Fibroblast of mammary gland (primary cell): Measurements from ENCODE around the gene STRN4.
"Not testable (repeated sequence)": the region's sequence is repeated elsewhere in the genome, so short reads cannot be mapped to it uniquely, and the experiment has no call there.

Experiments used
- DNase-seq: peaks from one replicate; pipeline ENCODE4 v3.0.0-alpha.2; 2010; ENCODE audit warnings: low read depth
- H3K4me3 ChIP-seq: 2 replicates; pipeline ENCODE4 v1.5.1; 2011; ENCODE audit warnings: low read depth, mild to moderate bottlenecking, low read length, moderate library complexity; ENCODE audit not compliant: control insufficient read depth
- CTCF ChIP-seq: conservative IDR thresholded peaks from 2 replicates; pipeline ENCODE4 v1.5.1; 2011; ENCODE audit warnings: low read depth, low read length, inconsistent platforms; ENCODE audit not compliant: control insufficient read depth, insufficient read depth

The STRN4 gene

GRCh38 chr19:46782355-46783019, 36.2 kb upstream of the STRN4 start:
- TF ChIP-seq CTCF: no peak
- DNase-seq: no peak
- no peak overlapping the region for H3K4me3 ChIP-seq

GRCh38 chr19:46777956-46778645, 31.9 kb upstream of the STRN4 start:
- not testable (repeated sequence) for H3K4me3 ChIP-seq, DNase-seq

GRCh38 chr19:46776927-46777911, 31.0 kb upstream of the STRN4 start:
- DNase-seq: no peak
- H3K4me3 ChIP-seq: no peak overlapping the region
- TF ChIP-seq CTCF: no peak

DNA sequence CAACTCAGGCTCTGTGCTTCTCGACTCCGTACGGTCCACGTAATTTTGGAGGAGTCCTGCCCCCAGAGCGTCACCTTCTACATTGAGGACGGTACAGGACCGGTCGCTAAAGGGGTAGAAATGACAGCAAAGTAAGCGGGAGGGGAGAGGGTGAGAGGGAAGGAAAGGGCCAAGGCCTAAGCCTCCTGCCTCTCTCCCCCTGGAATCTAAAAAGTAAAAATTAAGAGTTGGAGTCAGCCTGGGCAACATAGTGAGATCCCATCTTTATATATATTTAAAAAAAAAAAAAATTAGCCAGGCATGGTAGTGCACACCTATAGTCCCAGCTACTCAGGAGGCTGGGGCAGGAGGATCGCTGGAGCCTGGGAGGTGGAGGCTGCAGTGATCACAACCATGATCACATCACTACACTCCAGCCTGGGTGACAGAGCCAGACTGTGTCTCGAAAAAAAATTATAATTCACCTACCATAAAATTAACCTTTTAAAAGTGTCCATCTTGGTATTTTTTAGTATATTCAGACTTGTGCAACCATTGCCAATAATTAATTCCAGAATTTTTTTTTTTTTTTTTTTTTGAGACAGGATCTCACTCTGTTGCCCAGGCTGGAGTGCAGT, 29.5 kb upstream of the STRN4 start:
- H3K4me3 ChIP-seq: no peak overlapping the region
- DNase-seq: no peak
- no peak for TF ChIP-seq CTCF

GRCh38 chr19:46773018-46773399, 26.8 kb upstream of the STRN4 start:
- TF ChIP-seq CTCF: no peak

GRCh38 chr19:46772170-46773017, 26.1 kb upstream of the STRN4 start:
- no peak for TF ChIP-seq CTCF
- DNase-seq: no peak
- no peak overlapping the region for H3K4me3 ChIP-seq

More at GRCh38 chr19:46773018-46773399, 26.8 kb upstream of the STRN4 start:
- no peak for DNase-seq
- H3K4me3 ChIP-seq: no peak overlapping the region

DNA sequence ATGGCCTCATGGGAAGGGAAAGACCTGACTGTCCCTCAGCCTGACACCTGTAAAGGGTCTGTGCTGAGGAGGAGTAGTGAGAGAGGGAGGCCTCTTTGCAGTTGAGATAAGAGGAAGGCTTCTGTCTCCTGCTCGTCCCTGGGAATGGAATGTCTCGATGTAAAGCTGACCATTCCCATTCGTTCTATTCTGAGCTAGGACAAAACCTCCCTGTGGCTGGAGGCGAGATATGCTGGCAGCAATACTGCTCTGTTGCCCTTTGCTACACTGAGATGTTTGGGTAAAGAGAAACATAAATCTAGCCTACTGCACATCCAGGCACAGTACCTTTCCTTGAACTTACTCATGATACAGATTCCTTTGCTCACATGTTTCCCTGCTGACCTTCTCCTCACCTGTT, 22.5 kb upstream of the STRN4 start:
- not testable (repeated sequence) for H3K4me3 ChIP-seq, DNase-seq
